GM23338 (cell line): ENCODE measurements around the gene FAM13C.

Experiments
- CTCF ChIP-seq, 2 experiments: fragments of 200-600 bp in 1 of 2; sonication (generic) in 1 of 2; conservative IDR thresholded peaks; 2 replicates each; pipeline versions ENCODE4 v1.5.1 to v1.6.1; 2016 to 2017; ENCODE audit warnings: antibody characterized with exemption in 2 of 2, low read depth in 2 of 2, mild to moderate bottlenecking in 2 of 2, moderate library complexity in 1 of 2
- EZH2 ChIP-seq: fragments of 200-600 bp; sonication (generic); IDR thresholded peaks from one replicate; pipeline ENCODE4 v1.8.0; 2017; ENCODE audit warnings: antibody characterized with exemption, mild to moderate bottlenecking, low read depth; ENCODE audit not compliant: unreplicated experiment
- EZH2phosphoT487 ChIP-seq: fragments of 200-600 bp; sonication (generic); IDR thresholded peaks from one replicate; pipeline ENCODE4 v1.8.1; 2018; ENCODE audit warnings: antibody characterized with exemption; ENCODE audit not compliant: unreplicated experiment

GRCh38 chr10:59244871-59245270 is 117.5 kb downstream of the FAM13C start:
- no peak for TF ChIP-seq CTCF (conservative IDR thresholded peaks at IDR 0.05; ENCODE audit: low read depth in 2 of 2)
- no peak for TF ChIP-seq EZH2phosphoT487
- no peak for TF ChIP-seq EZH2
